Activated T-helper 1 cell treated with anti-CD3 and anti-CD28 coated beads, Interleukin-2, amount 50 U/mL, for 16 hours (primary cell): Measurements from ENCODE around the gene FBXL3.
A peak's percentile ranks its signal among the peaks of the same experiment; 100 is the strongest.
"Not testable (repeated sequence)": the region's sequence is repeated elsewhere in the genome, so short reads cannot be mapped to it uniquely, and the experiment has no call there.

Experiments
- DNase-seq, 2 donors: peaks; one replicate each; pipeline ENCODE4 v3.0.0-alpha.2; 2020; ENCODE audit warnings: low read depth in 1 of 2, low spot score in 1 of 2

The FBXL3 gene

GRCh38 chr13:77026255-77026860, 601 bp downstream of the FBXL3 start:
- peak; percentile 45 to 65 for DNase-seq

DNA sequence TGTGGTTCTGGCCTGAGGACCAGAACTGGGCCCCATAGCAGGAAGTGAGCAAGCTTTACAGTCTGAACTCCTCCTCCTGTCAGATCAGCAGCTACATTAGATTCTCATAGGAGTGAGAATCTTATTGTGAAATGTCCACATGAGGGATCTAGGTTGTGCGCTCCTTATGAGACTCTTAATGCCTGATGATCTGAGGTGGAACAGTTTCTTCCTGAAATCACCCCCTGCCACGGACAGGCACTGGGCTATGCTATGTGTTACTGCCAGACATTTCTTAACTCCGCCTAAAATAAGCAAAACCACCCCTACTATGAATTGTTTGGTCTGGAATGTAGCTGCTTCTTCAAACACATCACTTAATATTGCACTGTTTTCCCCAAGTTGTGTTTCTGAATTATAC, 4.6 kb downstream of the FBXL3 start:
- no peak for DNase-seq

DNA sequence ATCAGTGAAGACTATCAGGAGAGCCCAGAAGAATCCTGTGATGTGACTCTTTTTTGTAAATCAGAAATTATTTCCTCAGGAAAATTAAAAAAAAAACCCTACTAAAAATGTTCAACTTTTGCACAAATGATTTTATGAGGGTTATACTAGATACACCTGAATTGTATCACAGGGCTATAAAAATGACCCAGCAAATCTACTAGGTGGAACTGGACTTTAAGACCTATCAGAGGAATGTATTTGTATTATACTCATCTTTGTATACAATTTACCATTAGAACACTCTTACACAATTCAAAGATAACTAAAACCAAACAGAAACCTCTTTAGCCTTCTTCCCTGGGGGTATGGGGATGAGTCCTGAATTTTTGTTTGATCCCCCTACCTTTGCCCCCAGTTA, 7.2 kb downstream of the FBXL3 start:
- DNase-seq = no peak

GRCh38 chr13:77016888-77017623, 9.9 kb downstream of the FBXL3 start:
- no peak for DNase-seq

DNA sequence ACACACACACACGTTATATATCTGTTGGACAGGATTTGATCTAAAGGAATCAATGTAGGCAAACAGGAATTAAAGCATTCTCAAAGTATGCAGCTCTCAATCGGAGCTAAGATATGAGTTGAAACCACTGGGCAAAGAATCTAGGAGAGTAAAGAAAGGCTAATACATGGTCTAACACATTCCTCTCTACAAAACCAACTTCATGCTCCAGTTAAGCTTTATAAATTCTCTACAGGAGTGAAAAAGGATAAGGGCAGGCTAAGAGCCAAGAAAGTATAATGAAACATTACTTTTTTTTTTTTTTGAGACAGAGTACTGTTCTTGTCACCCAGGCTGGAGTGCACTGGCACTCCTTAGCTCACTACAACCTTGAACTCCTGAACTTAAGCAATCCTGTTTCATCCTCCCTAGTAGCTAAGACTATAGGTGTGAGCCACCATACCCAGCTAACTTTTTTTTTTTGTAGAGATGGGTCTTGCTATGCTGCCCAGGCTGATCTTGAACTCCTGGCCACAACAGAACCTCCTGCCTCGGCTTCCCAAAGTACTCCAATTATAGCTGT, 10.6 kb downstream of the FBXL3 start:
- DNase-seq = no peak

GRCh38 chr13:77014906-77015685, 11.9 kb downstream of the FBXL3 start:
- DNase-seq = no peak

DNA sequence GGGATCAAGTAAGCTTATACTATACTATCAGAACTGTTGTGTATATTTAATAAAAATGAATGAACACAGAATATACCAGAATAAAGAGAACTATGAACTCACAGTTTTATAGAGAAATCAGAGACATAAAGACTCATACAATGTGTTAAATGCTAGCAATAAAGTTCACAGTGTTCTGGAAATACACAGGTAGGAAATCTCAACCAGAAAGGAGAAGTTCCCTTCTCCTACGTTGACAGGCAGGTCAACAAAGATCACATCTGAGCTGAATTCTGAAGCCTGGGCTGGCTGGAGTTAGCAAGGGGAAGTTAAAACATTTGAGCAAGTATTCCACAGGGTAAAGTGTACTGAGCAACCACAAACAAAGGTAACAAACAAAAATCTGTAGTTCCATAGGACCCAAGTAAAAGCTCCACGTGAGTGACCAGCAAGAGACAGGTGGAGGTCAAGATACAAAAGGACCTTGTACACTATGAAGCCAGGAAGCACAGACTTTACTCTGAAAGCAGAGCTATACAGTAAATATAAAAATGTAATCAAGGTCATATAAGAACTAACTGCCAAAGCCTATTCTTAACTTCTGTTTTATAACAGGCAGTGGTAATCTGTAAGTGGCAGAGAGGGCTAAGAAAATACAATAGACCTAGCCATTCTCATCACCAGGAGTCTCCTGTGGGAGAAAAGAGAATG, 13.0 kb downstream of the FBXL3 start:
- DNase-seq = no peak

DNA sequence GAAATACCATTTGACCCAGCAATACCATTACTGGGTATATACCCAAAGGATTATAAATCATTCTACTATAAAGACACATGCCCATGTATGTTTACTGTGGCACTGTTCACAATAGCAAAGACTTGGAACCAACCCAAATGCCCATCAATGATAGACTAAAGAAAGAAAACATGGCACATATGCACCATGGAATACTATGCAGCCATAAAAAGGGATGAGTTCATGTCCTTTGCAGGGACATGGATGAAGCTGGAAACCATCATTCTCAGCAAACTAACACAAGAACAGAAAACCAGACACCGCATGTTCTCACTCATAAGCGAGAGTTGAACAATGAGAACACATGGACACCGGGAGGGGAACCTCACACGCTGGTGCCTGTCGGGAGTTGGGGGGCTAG, 17.2 kb downstream of the FBXL3 start:
- DNase-seq = not testable (repeated sequence)

- DNase-seq = no peak
Observed at GRCh38 chr13:77009011-77009410, 17.9 kb downstream of the FBXL3 start.

GRCh38 chr13:77008337-77008736, 18.6 kb downstream of the FBXL3 start:
- DNase-seq = not testable (repeated sequence)

- no peak for DNase-seq
Observed at GRCh38 chr13:77002590-77003190, 24.3 kb downstream of the FBXL3 start.

DNA sequence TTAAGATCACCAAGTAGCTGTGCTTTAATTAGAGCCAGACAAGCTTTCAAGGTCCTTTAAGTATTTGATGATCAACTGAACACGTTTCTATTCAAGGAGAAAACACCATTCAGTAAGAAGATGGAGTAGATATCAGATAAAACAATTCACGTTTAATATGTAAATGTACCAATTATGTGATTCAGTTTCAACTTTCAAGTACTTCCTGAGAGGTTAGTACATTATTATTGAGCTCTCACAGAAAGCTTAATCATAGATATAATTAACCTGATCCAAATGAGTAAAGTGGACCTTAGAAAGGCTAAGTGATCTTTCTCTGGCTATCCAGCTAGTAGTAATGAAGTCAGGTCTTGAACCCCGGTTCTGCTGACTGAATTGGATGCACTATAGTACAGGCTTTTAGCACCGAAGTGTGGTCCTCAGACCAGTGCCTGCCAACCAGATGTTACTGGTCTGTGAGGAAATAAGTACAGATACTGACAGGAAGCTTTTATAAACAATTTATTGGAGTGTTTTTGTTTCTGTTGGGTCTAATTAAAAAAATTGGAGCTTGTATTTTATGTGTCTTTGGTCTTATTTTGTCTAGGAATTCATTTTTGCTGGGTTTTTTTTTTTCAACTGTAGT, 24.9 kb downstream of the FBXL3 start:
- DNase-seq = no peak

DNA sequence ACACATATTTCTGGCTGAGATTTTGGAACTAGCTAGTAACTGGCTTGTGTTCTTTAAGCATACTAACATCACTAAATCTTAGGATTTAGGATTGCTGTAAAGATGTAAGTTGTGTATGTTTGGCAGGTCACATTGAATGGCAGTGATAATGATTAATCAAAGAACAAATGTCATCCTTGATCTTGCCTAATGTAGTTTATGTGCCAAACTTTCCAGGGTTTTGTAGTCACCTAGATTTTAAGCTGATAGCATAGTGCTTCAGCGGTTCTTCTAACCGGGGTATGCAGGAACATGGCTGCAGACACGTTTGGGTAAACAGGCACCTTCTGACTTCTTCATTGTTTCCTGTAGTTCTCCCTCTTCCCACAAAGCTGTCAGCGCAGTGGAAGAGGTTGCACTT, 25.4 kb downstream of the FBXL3 start:
- no peak for DNase-seq

DNA sequence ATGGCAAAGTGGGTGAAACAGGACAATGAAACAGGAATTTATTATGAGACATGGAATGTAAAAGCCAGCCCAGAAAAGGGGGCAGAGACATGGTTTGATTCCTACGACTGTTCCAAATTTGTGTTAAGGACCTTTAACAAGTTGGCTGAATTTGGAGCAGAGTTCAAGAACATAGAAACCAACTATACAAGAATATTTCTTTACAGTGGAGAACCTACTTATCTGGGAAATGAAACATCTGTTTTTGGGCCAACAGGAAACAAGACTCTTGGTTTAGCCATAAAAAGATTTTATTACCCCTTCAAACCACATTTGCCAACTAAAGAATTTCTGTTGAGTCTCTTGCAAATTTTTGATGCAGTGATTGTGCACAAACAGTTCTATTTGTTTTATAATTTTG, 26.5 kb downstream of the FBXL3 start:
- no peak for DNase-seq

DNA sequence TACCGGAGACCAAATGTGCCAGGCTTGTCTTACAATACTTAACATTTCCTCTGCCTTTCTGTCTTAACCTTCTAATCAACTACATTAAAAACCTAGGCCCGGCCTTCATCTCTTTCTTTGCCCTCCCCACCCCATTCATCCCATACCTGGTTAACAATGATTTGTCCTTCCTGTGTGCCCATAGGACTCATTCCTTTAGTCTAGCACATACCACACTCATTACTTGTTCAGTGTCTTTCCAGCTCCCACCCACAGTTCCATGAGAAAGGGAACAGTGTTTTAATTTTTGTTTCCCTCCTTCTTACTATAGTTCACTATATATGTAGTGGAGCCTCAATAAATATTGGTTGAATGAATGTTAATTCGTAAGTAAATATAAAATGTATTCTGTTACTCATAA, 32.7 kb downstream of the FBXL3 start:
- no peak for DNase-seq

- DNase-seq = no peak
Observed at GRCh38 chr13:76993473-76993872, 33.5 kb downstream of the FBXL3 start.

- no peak for DNase-seq
Observed at GRCh38 chr13:76993021-76993420, 33.9 kb downstream of the FBXL3 start.

- no peak for DNase-seq
Observed at GRCh38 chr13:76992548-76993001, 34.4 kb downstream of the FBXL3 start.

GRCh38 chr13:76991796-76992547, 35.0 kb downstream of the FBXL3 start, which contains the start of gene CLN5:
Gene CLN5, plus strand, starts transcription at chr13:76992081. Its CDS starts 18 bp downstream, at chr13:76992099.
- peak; percentile 87 to 92 for DNase-seq

- peak; percentile 47 to 64 for DNase-seq
Observed at GRCh38 chr13:76991432-76991795, 35.5 kb downstream of the FBXL3 start.
